ENCODE measurements around the gene GFI1. TPM values are rescaled to one million over a fixed set of nuclear protein-coding genes. Genes with fewer than 3 reads are reported as not detected.
A peak's percentile ranks its signal among the peaks of the same experiment; 100 is the strongest.
"Not testable (repeated sequence)": the region's sequence is repeated elsewhere in the genome, so short reads cannot be mapped to it uniquely, and the experiment has no call there.

Gene GFI1
- polyA plus RNA-seq (ENCODE audit: insufficient read length in 3 of 3), result under 1 TPM; 0.25 to 0.40 (median 0.26) TPM
- long read RNA-seq, donor 1, result 0 reads
- long read RNA-seq, donor 2, result 0 reads
- long read RNA-seq, donor 3, result 0 reads
- long read RNA-seq, donor 4, result 0 reads
- long read RNA-seq, donor 5, result 0 reads
- long read RNA-seq, donor 6, result 0 reads
- long read RNA-seq, donor 7, result 0 reads
- long read RNA-seq, donor 8, result 0 reads
- long read RNA-seq, donor 9, result 0 reads
- long read RNA-seq, donor 10, result 0 reads
- long read RNA-seq, donor 11, result 0 reads
- long read RNA-seq, donor 12, result 0 reads
- long read RNA-seq, donor 13, result 0 reads
- long read RNA-seq, donor 14, result 0 reads
- long read RNA-seq, donor 15, result 0 reads
- long read RNA-seq, donor 16, result 0 reads

DNA sequence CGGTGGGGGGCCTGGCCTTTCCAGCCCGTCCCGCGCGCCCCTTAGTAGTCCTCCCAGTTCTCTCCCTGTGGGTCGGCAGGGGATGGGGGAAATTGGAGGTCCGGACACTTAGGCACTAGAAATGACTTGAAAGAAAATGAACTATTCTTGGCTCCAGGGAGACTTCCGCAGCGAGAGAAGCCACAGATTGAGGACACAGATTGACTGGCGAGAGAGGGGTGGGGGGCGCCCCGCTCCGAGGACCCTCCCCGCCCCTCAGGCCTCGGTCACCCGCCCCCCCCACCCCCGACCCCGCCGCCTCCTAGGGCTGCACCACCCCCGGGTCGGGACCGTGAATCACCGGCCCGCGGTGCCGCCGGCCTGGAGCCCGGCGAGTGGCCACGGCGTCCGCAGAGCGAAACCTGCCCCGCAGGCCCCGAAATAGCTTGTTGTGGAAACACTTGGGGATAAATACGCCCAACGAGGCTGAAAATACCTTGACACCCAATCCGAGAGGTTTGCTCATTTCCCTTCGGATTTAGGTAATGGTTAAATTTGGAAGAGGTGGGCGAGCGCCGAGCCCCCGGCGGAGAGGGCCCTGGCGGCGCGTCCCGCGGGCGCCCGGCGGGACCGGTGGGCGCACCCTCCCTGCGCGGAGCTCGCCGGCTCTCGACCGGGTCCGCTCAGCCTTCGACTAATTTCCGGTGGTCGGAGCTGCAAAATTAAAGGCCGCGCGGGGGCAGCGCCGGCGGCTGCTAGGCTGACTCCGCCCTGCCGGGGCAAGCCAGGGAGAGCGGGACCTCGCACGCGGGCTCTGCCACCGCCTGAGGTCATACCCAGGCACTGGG, at the start of gene GFI1:
GFI1 (minus strand) TSS at position 675 of the 827 bp plus-strand sequence. CDS start 3,438 bp downstream, outside the sequence.
- DNase-seq (ENCODE audit: extremely low read depth in 1 of 11, low read depth in 9 of 11, low spot score in 4 of 11), result peak in 4 of 11 donors; percentile 10 to 26 (median 17)

DNA sequence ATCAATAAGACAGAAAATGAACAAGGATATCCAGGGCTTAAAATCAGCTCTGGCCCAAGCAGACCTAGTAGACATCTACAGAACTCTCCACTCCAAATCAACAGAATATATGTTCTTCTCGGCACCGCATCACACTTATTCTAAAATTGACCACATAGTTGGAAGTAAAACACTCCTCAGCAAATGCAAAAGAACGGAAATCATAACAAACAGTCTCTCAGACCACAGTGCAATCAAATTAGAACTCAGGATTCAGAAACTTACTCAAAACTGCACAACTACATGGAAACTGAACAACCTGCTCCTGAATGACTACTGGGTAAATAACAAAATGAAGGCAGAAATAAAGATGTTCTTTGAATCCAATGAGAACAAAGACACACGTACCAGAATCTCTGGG, 45.6 kb upstream of the GFI1 start:
- DNase-seq (ENCODE audit: extremely low read depth in 1 of 11, low read depth in 9 of 11, low spot score in 4 of 11), result not testable (repeated sequence)

DNA sequence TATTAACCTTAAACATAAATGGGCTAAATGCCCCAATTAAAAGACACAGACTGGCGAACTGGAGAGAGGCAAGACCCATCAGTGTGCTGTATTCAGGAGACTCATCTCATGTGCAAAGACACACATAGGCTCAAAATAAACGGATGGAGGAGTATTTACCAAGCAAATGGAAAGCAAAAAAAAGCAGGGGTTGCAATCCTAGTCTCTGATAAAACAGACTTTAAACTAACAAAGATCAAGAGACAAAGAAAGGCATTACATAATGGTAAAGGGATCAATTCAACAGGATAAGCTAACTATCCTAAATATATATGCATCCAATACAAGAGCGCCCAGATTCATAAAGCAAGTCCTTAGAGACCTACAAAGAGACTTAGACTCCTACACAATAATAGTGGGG, 45.2 kb upstream of the GFI1 start:
- not testable (repeated sequence) for DNase-seq (ENCODE audit: extremely low read depth in 1 of 11, low read depth in 9 of 11, low spot score in 4 of 11)

DNA sequence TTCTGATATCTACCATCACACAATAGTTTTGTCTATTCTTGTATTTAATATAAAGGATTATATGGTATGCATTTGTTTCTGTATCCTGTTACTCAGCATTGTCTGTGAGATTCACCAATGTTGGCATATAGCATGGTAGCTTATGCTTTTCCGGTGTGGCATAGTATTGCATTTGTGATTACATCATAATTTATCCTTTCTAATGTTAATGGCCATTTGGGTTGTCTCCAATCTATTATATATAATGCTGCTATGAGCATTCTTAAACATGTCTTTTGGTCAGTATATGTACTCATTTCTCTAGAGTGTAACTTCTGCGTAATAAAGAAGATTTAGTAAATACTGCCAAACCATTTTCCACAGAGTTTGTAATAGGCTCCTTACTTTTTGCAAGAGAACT, 40.9 kb upstream of the GFI1 start:
- no peak for DNase-seq (ENCODE audit: extremely low read depth in 1 of 11, low read depth in 9 of 11, low spot score in 4 of 11)

DNA sequence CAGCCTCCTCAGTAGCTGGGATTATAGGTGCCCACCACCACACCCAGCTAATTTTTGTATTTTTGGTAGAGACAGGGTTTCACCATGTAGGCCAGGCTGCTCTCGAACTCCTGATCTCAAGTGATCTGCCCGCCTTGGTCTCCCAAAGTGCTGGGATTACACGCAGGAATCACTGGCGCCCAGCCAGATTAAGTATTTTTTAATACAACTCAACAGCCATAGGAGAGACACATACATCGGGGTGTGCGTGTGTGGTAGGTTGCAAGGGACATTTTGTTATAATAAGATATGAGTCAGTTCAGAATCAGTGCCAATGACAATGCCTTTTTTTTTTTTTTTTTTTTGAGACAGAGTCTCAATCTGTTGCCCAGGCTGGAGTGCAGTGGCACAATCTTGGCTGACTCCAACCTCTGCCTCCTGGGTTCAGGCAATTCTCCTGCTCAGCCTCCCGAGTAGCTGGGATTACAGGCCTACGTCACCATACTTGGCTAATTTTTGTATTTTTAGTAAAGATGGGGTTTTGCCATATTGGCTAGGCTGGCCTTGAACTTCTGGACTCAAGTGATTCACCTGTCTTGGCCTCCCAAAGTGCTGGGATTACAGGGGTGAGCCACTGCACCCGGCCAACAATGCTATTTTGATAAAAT, 38.3 kb upstream of the GFI1 start:
- DNase-seq (ENCODE audit: extremely low read depth in 1 of 11, low read depth in 9 of 11, low spot score in 4 of 11), result not testable (repeated sequence)

DNA sequence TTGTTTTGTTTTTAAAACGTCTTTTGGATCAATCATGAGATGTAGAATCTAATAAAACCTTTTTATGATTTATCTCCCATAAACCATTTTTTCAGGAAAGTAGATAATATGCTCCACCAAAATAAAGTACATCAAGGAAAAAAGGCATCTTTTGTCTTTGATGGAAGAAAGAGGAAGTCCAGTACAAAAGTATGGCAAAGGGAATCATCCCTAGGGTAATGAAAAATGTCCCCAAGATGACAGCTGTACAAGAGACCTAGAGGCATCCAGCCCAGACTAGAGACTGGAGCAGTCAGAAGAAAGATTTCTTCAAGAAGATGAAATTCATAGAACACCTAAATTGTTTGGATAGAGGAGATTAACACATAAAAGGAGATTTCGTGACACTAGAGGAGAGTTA, 32.3 kb upstream of the GFI1 start:
- no peak for DNase-seq (ENCODE audit: extremely low read depth in 1 of 11, low read depth in 9 of 11, low spot score in 4 of 11)

DNA sequence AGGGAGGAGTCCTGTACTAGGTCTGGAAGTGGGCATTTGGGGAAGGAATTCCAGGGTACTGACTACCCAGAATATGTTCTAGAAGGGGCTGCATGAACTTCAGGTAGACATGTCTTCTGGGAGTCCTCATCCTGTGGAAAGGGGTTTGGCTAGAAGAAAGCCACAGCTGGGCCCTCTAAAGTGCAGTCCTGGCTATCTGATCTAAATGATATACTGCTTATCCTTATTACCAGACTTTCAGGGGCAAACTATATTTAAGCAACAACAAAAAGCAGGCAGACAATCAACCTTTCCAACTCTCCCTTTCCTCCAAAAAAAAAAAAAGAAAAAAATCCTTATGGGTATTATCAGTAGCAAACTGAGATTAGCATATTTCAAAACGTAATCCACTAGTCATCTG, 29.8 kb upstream of the GFI1 start:
- DNase-seq (ENCODE audit: extremely low read depth in 1 of 11, low read depth in 9 of 11, low spot score in 4 of 11), result no peak

DNA sequence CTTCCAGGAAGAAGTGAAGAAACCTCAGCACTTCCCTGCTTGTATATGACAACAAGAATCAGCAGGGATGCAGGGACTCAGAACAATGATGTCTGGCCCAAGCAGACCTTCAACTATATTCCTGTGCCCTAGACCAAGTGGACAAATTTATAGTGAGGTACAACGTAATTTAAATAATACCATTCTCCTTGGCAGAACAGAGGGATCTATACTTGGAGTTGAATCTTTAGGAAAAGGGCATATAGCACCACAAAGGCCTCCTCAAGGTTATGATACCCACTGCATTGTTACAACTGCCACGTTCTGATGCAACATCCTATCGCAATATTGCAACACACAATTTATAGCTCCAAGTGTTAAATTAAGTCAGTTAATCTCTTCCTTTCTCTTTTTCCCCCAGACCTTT, 29.1 kb upstream of the GFI1 start:
- no peak for DNase-seq (ENCODE audit: extremely low read depth in 1 of 11, low read depth in 9 of 11, low spot score in 4 of 11)

DNA sequence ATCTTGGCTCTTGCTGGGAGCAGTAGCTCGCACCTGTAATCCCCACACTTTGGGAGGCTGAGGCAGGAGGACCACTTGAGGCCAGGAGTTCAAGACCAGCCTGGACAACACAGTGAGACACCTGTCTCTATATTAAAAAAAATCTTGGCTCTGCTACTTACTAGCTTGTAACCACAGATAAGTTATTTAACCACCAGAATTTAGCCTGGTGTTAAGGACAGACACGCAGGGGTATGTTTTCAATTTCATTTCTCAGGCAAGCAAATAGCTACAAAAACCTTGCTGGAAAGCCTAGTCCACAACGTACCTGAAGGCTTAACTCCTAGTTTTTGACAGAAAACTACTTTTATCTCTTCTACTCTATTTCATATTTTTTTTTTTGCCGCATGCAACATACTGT, 24.8 kb upstream of the GFI1 start:
- DNase-seq (ENCODE audit: extremely low read depth in 1 of 11, low read depth in 9 of 11, low spot score in 4 of 11), result no peak

DNA sequence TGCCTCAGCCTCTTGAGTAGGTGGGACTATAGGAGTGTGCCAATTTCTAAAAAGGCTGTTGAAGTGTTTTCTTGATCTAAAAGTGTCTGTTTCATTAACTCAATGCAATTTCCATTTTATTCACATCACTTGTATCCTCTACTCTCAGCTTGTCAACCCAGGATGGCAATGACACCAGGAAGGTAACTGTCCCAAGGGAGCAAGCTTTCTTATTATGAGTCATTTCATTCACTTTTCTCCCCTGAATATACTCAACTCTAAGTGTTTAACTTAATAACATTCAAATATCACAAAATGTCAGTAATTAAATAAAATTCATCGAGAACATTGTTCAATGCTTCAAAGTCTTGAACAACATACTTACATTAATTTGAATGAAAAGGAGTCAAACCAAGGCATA, 22.9 kb upstream of the GFI1 start:
- no peak for DNase-seq (ENCODE audit: extremely low read depth in 1 of 11, low read depth in 9 of 11, low spot score in 4 of 11)

DNA sequence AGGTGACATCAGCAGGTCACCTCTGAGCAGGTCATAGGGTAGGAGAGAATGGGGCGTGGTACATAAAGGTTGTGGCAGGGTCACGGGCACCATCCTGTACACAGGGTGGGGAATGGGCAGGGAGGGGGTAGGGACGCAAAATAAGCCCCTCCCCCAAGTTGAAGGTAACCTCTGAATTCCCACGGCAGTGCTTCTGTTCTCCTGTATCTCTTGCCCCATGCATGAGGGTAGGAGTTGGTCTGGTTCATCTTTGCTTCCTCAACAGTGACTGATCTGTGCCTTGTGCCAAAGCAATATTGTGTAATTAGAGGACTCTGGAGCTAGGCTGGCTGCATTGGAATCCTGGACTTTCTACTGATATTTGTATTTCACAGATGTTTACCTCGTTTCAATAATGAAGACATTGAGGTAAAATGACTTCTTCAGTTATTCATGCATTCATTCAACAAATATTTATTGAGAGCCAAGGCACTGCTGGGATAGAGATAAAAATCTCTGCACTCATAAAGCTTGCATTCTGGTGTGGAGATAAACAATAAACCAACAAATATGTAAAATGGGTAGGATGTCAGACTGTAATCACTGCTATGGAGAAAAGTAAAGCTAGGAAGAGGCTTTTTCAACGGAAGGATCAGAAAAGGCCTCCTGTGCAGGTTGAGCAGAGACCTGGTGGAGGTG, 18.4 kb upstream of the GFI1 start:
- no peak for DNase-seq (ENCODE audit: extremely low read depth in 1 of 11, low read depth in 9 of 11, low spot score in 4 of 11)

DNA sequence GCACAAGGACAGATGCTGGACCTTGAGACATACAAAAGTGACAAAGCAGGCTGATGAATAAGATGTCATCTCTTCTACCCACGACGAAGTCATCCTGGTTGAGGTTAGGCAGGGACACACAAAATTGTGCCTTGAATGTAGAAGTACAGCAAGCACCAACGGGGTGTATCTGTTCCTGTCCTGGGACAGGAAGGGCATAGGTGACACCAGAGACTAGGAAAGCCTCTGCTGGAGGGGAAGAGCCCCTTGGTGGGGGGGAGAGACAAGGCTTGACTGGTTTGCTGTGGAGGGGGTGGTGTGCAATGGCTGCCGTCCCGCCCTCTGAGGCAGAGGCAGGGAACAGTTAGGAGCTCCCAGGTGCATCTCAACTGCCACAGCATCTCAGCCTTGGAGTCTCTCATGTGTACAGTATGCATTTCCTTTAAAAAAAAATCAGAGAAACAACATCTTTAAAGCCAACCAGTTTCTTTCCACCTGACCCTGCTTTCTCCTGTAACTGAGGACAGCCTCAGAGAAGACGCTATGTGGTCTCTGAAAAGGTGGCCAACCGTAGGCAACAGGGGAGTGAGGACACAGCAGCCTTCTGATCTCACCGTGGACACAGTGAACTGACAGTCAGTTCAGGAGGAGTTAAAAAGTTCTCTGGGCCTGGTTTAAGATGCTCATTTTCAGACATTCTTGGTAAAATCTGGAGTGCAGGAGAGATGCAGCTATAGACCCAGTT, 17.7 kb upstream of the GFI1 start:
- DNase-seq (ENCODE audit: extremely low read depth in 1 of 11, low read depth in 9 of 11, low spot score in 4 of 11), result no peak

DNA sequence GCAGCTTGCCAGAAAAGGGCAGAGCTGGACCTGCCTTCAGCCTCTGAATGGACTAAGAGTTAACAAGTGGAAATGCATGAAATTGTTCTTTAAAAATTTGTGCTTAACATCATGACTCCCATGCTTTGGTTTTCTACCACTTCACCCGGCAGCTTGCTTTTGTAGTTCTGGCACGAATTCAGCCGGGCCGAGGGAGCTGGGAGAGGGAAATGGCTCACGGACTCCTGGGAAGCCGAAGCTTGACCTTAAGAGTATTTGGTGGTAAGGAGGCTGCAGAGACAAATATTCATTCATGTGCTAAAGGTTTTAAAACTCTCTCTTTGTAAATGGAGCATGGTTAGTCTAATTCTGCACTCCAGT, 17.2 kb upstream of the GFI1 start:
- DNase-seq (ENCODE audit: extremely low read depth in 1 of 11, low read depth in 9 of 11, low spot score in 4 of 11), result no peak

DNA sequence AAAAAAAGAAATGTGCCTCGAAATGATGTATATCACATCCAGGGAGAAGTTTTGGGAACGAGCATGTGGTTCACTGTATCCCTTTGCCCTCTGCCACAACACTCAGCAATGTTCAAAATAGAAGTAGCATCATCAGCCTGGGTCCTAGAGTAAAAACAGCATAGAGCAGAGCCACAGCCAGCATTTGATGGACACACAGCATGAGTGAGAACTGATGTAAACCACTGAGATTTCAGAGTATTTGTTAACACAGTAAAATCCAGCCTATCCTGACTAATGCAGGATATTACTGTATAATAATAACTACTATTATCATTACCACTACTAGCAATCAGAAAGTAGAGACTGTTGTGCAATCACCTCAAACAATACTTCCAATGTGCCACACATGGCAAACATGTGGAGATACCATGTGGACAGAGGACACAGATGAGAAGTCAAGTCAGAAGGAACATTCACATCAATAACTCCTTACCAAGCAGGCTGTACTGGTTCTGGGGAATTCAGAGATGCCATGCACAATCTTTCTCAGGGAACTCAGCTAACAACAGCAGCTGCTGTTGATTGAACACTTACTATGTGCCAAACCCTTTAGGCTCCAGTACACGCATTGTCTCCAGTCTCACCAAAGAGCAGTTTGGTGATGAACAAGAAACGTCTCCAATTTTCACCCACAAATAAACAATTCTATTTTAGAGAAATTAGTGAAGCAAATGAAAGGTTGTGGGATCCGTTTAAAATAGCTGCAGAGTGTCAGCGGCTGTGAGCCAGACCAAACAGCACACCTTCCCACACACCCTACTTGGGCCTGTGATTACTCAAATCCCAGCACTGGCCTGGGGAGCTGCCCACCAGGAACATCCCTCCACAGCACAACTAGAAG, 16.6 kb upstream of the GFI1 start:
- no peak for DNase-seq (ENCODE audit: extremely low read depth in 1 of 11, low read depth in 9 of 11, low spot score in 4 of 11)

DNA sequence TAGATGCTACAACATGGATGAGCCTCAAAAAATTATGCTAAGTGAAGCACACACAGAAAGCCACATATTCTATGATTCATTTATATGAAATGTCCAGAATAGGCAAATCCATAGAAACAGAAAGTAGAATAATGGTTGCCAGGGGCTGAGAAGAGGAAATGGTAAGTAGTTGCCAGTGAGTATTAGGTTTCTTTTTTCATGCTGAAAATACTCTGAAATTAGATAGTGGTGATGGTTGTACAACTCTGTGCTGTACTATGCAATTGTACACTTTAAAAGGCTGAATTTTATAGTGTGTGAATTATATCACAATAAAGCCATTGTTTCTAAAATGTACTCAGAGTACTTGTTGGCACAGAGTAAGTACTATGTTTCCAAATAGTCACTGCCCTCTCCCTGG, 15.5 kb upstream of the GFI1 start:
- DNase-seq (ENCODE audit: extremely low read depth in 1 of 11, low read depth in 9 of 11, low spot score in 4 of 11), result no peak

DNA sequence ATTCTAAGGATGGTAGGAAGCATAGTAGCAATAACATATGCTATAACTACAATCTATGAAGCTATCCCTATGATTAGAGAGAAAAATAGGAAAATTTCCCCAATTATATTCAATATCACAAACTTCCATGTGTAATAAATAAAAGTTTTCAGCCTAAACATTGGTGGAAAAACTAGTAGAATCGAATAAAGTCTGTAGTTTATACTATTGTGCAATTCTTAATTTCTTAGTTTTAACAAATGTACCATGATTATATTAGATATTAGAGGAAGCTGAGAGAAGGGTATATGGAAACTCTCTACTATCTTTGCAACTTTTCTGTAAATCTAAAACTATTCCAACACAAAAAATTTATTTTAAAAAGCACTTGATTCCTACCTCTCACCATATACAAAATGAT, 13.8 kb upstream of the GFI1 start:
- DNase-seq (ENCODE audit: extremely low read depth in 1 of 11, low read depth in 9 of 11, low spot score in 4 of 11), result no peak

DNA sequence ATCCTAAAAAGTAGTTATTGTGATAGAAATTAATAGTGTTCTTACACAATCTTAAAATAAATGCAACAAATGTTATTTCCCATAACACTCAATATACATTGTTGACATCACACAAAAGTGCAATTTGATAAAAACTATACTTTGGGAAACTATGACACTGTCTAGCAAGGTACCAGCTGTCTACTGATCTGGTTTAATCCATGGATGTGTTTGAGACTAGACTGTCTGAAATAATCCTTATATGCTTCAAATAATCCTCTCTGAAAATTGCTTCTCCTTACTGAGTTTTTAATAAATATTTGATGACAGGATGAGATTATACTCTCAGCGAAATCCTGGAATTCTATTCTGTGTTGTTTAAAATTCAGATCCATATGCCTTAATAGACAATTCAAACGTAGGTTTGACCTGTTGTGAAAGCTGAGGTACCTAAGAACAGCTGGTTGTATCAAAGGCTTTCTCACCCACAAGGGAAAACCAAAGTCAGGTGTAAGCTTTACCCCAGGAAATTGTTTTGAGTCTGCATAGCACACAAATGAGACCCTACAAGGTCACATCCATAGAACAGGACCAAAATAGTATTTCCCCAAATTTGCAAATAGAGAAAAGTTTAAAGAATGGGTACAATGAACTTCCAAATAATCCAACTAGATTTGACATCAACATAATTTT, 8.8 kb upstream of the GFI1 start:
- no peak for DNase-seq (ENCODE audit: extremely low read depth in 1 of 11, low read depth in 9 of 11, low spot score in 4 of 11)
